ENCODE data around the gene NFE2. TPM values are rescaled to one million over a fixed set of nuclear protein-coding genes. Genes with fewer than 3 reads are reported as not detected.

The NFE2 gene
- total RNA-seq, 1 experiment from 2014 or later, result not detected

DNA sequence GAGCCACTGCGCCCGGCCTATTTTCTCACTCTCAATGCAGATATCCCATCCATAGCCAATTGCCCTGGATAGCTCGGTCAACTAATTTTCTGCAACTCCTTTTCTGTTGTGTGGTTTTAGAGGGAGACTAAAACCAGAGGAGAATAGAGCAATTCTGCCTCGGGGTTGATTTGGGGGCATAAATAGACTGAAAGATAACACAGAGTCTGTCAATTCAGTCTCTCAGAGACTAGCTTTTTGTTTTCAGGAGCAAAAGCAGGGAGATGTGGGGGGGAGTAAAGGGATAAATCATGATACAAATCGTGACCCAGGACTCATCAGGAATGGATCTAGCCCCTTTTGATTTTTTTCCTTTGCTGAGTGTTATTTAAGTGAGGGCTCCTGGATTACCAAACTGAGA lies 30.6 kb upstream of the NFE2 start:
- intact Hi-C loops (cut with micrococcal nuclease; ENCODE audit: unreplicated experiment), result no loop called here
- no peaks in the 10 kb centered on the region for H3K9me3 ChIP-seq (ENCODE audit: low read depth, low read length, poor library complexity, severe bottlenecking)
- ChIA-PET CTCF (no interaction called here), POLR2A (ENCODE audit: low non-redundant PET) (no interaction called here)
- peaks cover 6% of the 10 kb centered on the region for H3K36me3 ChIP-seq (ENCODE audit: insufficient read depth, low read length, poor library complexity, severe bottlenecking)
- no peak for DNase-seq (ENCODE audit: low spot score)
- no peaks in the 10 kb centered on the region for H3K27me3 ChIP-seq (replicated peaks; ENCODE audit: insufficient read depth, low read depth, low read length, poor library complexity)
- TF ChIP-seq EZH2 (IDR thresholded peaks at IDR 0.05; ENCODE audit: borderline replicate concordance, low read depth, low read length, poor library complexity, severe bottlenecking), result no peak
- TF ChIP-seq, protein P1, sequence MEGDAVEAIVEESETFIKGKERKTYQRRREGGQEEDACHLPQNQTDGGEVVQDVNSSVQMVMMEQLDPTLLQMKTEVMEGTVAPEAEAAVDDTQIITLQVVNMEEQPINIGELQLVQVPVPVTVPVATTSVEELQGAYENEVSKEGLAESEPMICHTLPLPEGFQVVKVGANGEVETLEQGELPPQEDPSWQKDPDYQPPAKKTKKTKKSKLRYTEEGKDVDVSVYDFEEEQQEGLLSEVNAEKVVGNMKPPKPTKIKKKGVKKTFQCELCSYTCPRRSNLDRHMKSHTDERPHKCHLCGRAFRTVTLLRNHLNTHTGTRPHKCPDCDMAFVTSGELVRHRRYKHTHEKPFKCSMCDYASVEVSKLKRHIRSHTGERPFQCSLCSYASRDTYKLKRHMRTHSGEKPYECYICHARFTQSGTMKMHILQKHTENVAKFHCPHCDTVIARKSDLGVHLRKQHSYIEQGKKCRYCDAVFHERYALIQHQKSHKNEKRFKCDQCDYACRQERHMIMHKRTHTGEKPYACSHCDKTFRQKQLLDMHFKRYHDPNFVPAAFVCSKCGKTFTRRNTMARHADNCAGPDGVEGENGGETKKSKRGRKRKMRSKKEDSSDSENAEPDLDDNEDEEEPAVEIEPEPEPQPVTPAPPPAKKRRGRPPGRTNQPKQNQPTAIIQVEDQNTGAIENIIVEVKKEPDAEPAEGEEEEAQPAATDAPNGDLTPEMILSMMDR (conservative IDR thresholded peaks at IDR 0.05; ENCODE audit: low read depth, low read length), result no peak
- H3K27ac ChIP-seq (ENCODE audit: low read depth, low read length, poor library complexity, severe bottlenecking), result no peak overlapping the region
- H3K4me1 ChIP-seq (ENCODE audit: insufficient read depth, low read length, poor library complexity, severe bottlenecking), result peaks cover 5% of the 10 kb centered on the region
- BruUV-seq (replicated peaks), result no TSS peak
- H3K4me3 ChIP-seq (ENCODE audit: low read depth, low read length, poor library complexity, severe bottlenecking), result no peak overlapping the region

DNA sequence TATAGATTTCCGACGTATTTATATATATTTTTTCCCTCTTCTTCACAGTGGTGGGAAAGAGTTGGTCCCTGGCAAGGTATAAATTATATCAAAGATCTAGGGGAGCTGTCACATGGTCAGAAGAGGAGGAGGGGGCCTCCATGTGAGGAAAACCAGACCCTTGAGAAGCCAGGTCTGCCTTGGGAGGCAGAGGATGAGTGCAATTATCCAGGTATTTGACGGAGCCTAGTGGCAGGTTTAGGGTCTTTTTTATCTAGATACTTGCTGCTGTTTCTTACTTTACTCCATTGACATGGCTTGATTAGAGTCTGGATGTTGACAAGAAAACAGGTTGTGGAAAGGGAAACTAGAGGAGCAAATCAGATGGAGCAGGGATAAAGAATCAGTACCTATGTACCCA lies 29.6 kb upstream of the NFE2 start:
- Histone ChIP-seq H3K27ac (ENCODE audit: low read depth, low read length, poor library complexity, severe bottlenecking) (no peak overlapping the region), H3K9me3 (ENCODE audit: low read depth, low read length, poor library complexity, severe bottlenecking) (no peaks in the 10 kb centered on the region), H3K4me1 (ENCODE audit: insufficient read depth, low read length, poor library complexity, severe bottlenecking) (peaks cover 6% of the 10 kb centered on the region), H3K4me3 (ENCODE audit: low read depth, low read length, poor library complexity, severe bottlenecking) (no peak overlapping the region), H3K27me3 (replicated peaks; ENCODE audit: insufficient read depth, low read depth, low read length, poor library complexity) (no peaks in the 10 kb centered on the region), H3K36me3 (ENCODE audit: insufficient read depth, low read length, poor library complexity, severe bottlenecking) (peaks cover 6% of the 10 kb centered on the region)
- TF ChIP-seq, protein P1 (conservative IDR thresholded peaks at IDR 0.05; ENCODE audit: low read depth, low read length), result no peak
- no peak for TF ChIP-seq EZH2 (IDR thresholded peaks at IDR 0.05; ENCODE audit: borderline replicate concordance, low read depth, low read length, poor library complexity, severe bottlenecking)
- intact Hi-C loops (cut with micrococcal nuclease; ENCODE audit: unreplicated experiment), result no loop called here
- BruUV-seq (replicated peaks), result no TSS peak
- no peak for DNase-seq (ENCODE audit: low spot score)
- ChIA-PET POLR2A (ENCODE audit: low non-redundant PET) (no interaction called here), CTCF (no interaction called here)

DNA sequence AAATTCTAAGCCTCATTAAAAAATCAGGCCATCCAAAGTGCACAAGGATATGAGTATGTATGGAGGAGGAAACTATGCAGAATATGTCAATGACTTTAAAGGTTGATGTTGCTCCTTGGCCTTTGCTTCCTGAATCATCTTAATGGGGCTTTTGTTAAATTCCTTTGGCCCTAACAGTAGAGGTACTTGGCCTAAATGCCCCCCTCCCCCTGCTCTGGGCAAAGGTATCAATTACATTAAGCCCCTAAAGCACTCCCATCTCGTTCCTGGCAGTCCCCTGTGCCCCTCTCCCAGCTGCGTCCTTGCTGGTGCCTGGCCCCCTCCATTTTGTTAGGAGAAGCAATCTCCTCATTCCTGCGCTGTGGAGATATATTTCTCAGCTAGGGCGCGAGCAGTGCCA lies 28.9 kb upstream of the NFE2 start:
- ChIA-PET CTCF (no interaction called here), POLR2A (ENCODE audit: low non-redundant PET) (no interaction called here)
- no peaks in the 10 kb centered on the region for H3K27me3 ChIP-seq (replicated peaks; ENCODE audit: insufficient read depth, low read depth, low read length, poor library complexity)
- peaks cover 6% of the 10 kb centered on the region for H3K36me3 ChIP-seq (ENCODE audit: insufficient read depth, low read length, poor library complexity, severe bottlenecking)
- no peak overlapping the region for H3K4me3 ChIP-seq (ENCODE audit: low read depth, low read length, poor library complexity, severe bottlenecking)
- TF ChIP-seq, protein P1 (conservative IDR thresholded peaks at IDR 0.05; ENCODE audit: low read depth, low read length), result no peak
- TF ChIP-seq EZH2 (IDR thresholded peaks at IDR 0.05; ENCODE audit: borderline replicate concordance, low read depth, low read length, poor library complexity, severe bottlenecking), result no peak
- no peak for DNase-seq (ENCODE audit: low spot score)
- H3K9me3 ChIP-seq (ENCODE audit: low read depth, low read length, poor library complexity, severe bottlenecking), result no peaks in the 10 kb centered on the region
- peak overlapping the region; percentile 29 for H3K27ac ChIP-seq (ENCODE audit: low read depth, low read length, poor library complexity, severe bottlenecking)
- intact Hi-C loops (cut with micrococcal nuclease; ENCODE audit: unreplicated experiment), result no loop called here
- peaks cover 6% of the 10 kb centered on the region for H3K4me1 ChIP-seq (ENCODE audit: insufficient read depth, low read length, poor library complexity, severe bottlenecking)
- BruUV-seq (replicated peaks), result no TSS peak

Data from A673 (cell line).